ENCODE results near the gene PDIK1L. TPM values are rescaled to one million over a fixed set of nuclear protein-coding genes. Genes with fewer than 3 reads are reported as not detected.

The PDIK1L gene
- total and polyA plus RNA-seq, 9 of the 15 experiments (the other 6 are each of a cell fraction or from before 2014, with no cell fraction given): 12.8 to 30.2 (median 21.5) TPM

GRCh38 chr1:26094677-26095383 is 16.8 kb upstream of the PDIK1L start (continued):
- TF ChIP-seq, protein P1, sequence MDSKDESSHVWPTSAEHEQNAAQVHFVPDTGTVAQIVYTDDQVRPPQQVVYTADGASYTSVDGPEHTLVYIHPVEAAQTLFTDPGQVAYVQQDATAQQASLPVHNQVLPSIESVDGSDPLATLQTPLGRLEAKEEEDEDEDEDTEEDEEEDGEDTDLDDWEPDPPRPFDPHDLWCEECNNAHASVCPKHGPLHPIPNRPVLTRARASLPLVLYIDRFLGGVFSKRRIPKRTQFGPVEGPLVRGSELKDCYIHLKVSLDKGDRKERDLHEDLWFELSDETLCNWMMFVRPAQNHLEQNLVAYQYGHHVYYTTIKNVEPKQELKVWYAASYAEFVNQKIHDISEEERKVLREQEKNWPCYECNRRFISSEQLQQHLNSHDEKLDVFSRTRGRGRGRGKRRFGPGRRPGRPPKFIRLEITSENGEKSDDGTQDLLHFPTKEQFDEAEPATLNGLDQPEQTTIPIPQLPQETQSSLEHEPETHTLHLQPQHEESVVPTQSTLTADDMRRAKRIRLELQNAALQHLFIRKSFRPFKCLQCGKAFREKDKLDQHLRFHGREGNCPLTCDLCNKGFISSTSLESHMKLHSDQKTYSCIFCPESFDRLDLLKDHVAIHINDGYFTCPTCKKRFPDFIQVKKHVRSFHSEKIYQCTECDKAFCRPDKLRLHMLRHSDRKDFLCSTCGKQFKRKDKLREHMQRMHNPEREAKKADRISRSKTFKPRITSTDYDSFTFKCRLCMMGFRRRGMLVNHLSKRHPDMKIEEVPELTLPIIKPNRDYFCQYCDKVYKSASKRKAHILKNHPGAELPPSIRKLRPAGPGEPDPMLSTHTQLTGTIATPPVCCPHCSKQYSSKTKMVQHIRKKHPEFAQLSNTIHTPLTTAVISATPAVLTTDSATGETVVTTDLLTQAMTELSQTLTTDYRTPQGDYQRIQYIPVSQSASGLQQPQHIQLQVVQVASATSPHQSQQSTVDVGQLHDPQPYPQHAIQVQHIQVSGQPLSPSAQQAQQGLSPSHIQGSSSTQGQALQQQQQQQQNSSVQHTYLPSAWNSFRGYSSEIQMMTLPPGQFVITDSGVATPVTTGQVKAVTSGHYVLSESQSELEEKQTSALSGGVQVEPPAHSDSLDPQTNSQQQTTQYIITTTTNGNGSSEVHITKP (IDR thresholded peaks at IDR 0.05; ENCODE audit: partially characterized antibody): peak; percentile 43
- TF ChIP-seq MTA3 (IDR thresholded peaks at IDR 0.05; ENCODE audit: borderline replicate concordance) (peak; percentile 41; the same call in 1 of the 2 replicates), ZNF551 (CRISPR knock-in tag; IDR thresholded peaks at IDR 0.05) (no peak), HNRNPH1 (optimal IDR thresholded peaks at IDR 0.05; ENCODE audit: low read depth, low read length) (no peak), ZZZ3 (IDR thresholded peaks at IDR 0.05) (no peak), TBP (optimal IDR thresholded peaks at IDR 0.05; ENCODE audit: low read depth, low read length) (peak; percentile 21), MAZ (CRISPR knock-in tag; conservative IDR thresholded peaks at IDR 0.05 in 1 of 2, IDR thresholded peaks at IDR 0.05 in 1 of 2) (peak; percentile 38 to 90; a peak in 2 of 4 replicates), TARDBP (IDR thresholded peaks at IDR 0.05) (0 out of 2 replicates have a peak, but pooled peaks have one; percentile 20), HES1 (IDR thresholded peaks at IDR 0.05; ENCODE audit: low read depth) (no peak), PCBP2 (IDR thresholded peaks at IDR 0.05; ENCODE audit: low read depth, low read length, poor library complexity, severe bottlenecking) (no peak), ZNF77 (CRISPR knock-in tag; IDR thresholded peaks at IDR 0.05) (no peak), GATAD2A (IDR thresholded peaks at IDR 0.05) (peak; percentile 75; the same call in 1 of the 2 replicates), HMGN3 (IDR thresholded peaks at IDR 0.05; ENCODE audit: borderline replicate concordance, extremely low read depth, insufficient read length, low read depth, low read length) (peak; percentile 31), RAD21 (CRISPR knock-in tag; conservative IDR thresholded peaks at IDR 0.05 in 1 of 2, IDR thresholded peaks at IDR 0.05 in 1 of 2) (peak in 1 of 2 experiments; percentile 57; a peak in 3 of 4 replicates), ID3 (CRISPR knock-in tag; IDR thresholded peaks at IDR 0.05) (no peak), ID3 (tag; IDR thresholded peaks at IDR 0.05) (0 out of 2 replicates have a peak, but pooled peaks have one; percentile 33), CXXC5 (CRISPR knock-in tag; IDR thresholded peaks at IDR 0.05) (peak; percentile 80)
- TF ChIP-seq, protein P2, sequence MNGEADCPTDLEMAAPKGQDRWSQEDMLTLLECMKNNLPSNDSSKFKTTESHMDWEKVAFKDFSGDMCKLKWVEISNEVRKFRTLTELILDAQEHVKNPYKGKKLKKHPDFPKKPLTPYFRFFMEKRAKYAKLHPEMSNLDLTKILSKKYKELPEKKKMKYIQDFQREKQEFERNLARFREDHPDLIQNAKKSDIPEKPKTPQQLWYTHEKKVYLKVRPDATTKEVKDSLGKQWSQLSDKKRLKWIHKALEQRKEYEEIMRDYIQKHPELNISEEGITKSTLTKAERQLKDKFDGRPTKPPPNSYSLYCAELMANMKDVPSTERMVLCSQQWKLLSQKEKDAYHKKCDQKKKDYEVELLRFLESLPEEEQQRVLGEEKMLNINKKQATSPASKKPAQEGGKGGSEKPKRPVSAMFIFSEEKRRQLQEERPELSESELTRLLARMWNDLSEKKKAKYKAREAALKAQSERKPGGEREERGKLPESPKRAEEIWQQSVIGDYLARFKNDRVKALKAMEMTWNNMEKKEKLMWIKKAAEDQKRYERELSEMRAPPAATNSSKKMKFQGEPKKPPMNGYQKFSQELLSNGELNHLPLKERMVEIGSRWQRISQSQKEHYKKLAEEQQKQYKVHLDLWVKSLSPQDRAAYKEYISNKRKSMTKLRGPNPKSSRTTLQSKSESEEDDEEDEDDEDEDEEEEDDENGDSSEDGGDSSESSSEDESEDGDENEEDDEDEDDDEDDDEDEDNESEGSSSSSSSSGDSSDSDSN (IDR thresholded peaks at IDR 0.05; ENCODE audit: borderline replicate concordance in 1 of 2, low read depth in 2 of 2, low read length in 2 of 2): peak in 1 of 2 experiments; percentile 56; a peak in 2 of 4 replicates
